Left hindlimb (tissue), 1 donor: ENCODE data around the gene ILDR2.
"Not testable (repeated sequence)": the region's sequence is repeated elsewhere in the genome, so short reads cannot be mapped to it uniquely, and the experiment has no call there.

Source experiments
- DNase-seq: peaks from one replicate; pipeline ENCODE4 v3.0.0-alpha.2; 2018

Gene ILDR2

DNA sequence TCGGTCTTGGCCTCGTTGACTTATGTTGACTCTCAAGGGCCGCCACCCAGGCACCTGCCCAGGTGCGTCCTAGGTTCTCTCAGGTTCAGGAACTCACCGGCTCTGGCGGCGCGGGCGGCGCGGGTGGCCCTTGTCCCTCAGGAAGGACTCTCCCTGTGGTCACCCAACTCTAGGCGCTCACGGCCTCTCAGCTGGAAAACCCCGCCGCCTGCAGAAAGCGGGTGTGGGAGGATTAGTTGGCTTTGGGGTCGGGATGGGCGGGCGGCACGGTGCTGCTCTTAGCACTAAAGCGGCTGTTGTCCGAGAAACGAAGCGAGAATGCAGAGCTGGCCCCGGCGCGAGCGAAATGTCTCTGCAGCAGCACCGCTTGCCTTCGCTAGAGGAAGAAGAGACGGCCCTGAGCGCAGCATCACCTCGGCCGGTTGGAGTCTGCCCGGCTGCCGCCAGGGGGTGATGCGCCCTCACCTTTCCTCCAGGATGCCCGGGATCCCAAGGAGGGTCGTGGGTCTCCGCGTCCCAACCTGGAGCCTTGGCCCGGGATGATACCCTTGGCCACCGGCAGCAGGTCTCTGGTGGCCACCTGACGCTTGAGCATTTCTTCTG is 91.2 kb downstream of the ILDR2 start:
- DNase-seq = peak; percentile 71

GRCh38 chr1:166882893-166883292 is 92.4 kb downstream of the ILDR2 start:
- DNase-seq = no peak

DNA sequence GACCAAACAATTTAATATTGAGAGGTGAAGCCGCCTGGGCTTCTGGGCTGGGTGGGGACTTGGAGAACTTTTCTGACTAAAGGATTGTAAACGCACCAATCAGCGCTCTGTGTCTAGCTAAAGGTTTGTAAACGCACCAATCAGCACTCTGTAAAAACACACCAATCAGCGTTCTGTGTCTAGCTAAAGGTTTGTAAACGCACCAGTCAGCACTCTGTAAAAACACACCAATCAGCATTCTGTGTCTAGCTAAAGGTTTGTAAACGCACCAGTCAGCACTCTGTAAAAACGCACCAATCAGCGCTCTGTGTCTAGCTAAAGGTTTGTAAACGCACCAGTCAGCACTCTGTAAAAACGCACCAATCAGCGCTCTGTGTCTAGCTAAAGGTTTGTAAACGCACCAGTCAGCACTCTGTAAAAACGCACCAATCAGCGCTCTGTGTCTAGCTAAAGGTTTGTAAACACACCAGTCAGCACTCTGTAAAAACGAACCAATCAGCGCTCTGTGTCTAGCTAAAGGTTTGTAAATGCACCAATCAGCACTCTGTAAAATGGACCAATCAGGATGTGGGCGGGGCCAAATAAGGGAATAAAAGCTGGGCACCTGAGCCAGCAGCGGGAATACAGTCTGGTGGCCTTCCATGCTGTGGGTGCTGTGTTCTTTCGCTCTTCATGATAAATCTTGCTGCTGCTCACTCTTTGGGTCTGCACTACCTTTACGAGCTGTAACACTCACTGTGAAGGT is 97.0 kb downstream of the ILDR2 start:
- DNase-seq = not testable (repeated sequence)

DNA sequence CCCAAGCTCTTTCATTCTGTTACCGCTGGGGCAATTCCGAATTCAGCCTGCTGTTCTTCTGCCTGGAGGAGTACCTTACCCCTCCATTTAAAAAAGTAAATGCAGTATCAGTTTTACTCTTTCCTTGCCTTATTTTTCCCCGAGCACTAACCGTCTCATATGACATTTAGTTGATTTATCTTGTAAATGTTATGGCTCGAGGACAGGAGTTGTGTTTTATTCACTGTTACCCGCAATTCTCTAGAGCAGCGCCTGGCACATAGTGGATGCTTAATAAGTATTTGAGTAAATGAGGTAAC is 98.9 kb downstream of the ILDR2 start:
- no peak for DNase-seq

- peak; percentile 98 for DNase-seq
Measured at GRCh38 chr1:166875734-166876539, 99.4 kb downstream of the ILDR2 start, which contains the start of gene TADA1. TSS of gene TADA1 (minus strand) at chr1:166876264. CDS start at chr1:166876233, 31 bp downstream.

- no peak for DNase-seq
Measured at GRCh38 chr1:166875302-166875733, 100.0 kb downstream of the ILDR2 start.

GRCh38 chr1:166874464-166874863 is 100.9 kb downstream of the ILDR2 start:
- no peak for DNase-seq

- no peak for DNase-seq
Measured at GRCh38 chr1:166870584-166870983, 104.8 kb downstream of the ILDR2 start.

DNA sequence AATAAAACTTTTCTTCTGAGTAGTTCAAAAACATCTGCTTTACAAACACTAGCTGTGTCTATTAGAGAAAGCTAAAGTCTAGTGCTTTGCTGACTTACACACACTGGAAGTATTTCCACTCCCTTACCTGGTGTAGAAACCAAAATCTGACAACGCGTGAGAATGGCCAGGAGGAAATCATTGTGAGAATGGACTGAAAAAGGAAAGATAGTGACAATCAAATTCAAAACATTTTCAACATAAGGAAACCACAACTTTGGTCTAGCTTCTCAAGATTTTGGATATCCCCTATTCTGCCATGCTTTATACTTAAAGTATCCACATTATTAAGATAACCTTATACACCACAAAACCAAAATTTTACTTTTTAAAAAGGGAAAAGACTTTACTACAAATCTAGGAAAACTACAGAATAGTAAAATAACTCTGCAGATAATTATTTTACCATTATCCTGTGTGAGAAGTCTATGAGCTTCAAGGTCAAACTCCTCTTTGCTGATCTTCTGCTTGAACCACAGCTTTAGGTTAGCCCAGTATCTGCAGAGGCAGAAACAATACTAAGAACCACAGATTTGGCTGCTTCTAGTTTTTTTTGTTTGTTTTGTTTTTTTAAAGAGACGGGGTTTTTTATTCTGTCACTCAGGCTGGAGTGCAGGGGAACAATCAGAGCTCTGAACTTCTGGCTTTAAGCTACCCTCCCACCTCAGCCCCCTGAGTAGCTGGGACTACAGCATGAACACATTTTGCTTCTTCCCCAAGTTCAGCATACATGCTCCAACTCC is 105.8 kb downstream of the ILDR2 start:
- DNase-seq = no peak

GRCh38 chr1:166868639-166869038 is 106.7 kb downstream of the ILDR2 start:
- DNase-seq = no peak

- DNase-seq = no peak
Measured at GRCh38 chr1:166865926-166866325, 109.4 kb downstream of the ILDR2 start.

- no peak for DNase-seq
Measured at GRCh38 chr1:166859597-166859996, 115.7 kb downstream of the ILDR2 start.

- no peak for DNase-seq
Measured at GRCh38 chr1:166858726-166859419, 116.5 kb downstream of the ILDR2 start.
